Smooth muscle cell (in vitro differentiated cells): ENCODE data around the gene TMEM161A. TPM values are rescaled to one million over a fixed set of nuclear protein-coding genes. Genes with fewer than 3 reads are reported as not detected.

ENCODE experiments used
- DNase-seq: peaks from one replicate; lab custom pipeline; 2025; ENCODE audit not compliant: unreplicated experiment; lab: John Stamatoyannopoulos, UW
- H2AFZ ChIP-seq: fragments of 200-600 bp; sonication (generic); 2 replicates; pipeline ENCODE4 v1.6.0; 2016; ENCODE audit warnings: antibody characterized with exemption, low read depth, mild to moderate bottlenecking
- H3F3A ChIP-seq: fragments of 200-600 bp; sonication (generic); 2 replicates; pipeline ENCODE4 v1.6.0; 2017; ENCODE audit warnings: antibody characterized with exemption, low read depth
- H3K27ac ChIP-seq: fragments of 200-600 bp; sonication (generic); 2 replicates; pipeline ENCODE4 v1.5.1; 2016; ENCODE audit warnings: low read depth, mild to moderate bottlenecking
- H3K27me3 ChIP-seq: fragments of 200-600 bp; sonication (generic); 2 replicates; pipeline ENCODE4 v1.6.1; 2016; ENCODE audit warnings: low read depth, mild to moderate bottlenecking
- H3K36me3 ChIP-seq: fragments of 200-600 bp; sonication (generic); 2 replicates; pipeline ENCODE4 v1.5.1; 2016; ENCODE audit warnings: low read depth
- H3K4me1 ChIP-seq: fragments of 200-600 bp; sonication (generic); 2 replicates; pipeline ENCODE4 v1.5.1; 2016; ENCODE audit warnings: low read depth
- H3K4me2 ChIP-seq: fragments of 200-600 bp; sonication (generic); 2 replicates; pipeline ENCODE4 v1.6.0; 2016; ENCODE audit warnings: mild to moderate bottlenecking
- H3K4me3 ChIP-seq: fragments of 200-600 bp; sonication (generic); 2 replicates; pipeline ENCODE4 v1.5.1; 2016; ENCODE audit warnings: mild to moderate bottlenecking
- H3K79me2 ChIP-seq: fragments of 200-600 bp; sonication (generic); 2 replicates; pipeline ENCODE4 v1.6.0; 2016; ENCODE audit warnings: low read depth, mild to moderate bottlenecking
- H3K9ac ChIP-seq: fragments of 200-600 bp; sonication (generic); 2 replicates; pipeline ENCODE4 v1.6.0; 2016; ENCODE audit warnings: low read depth
- H3K9me3 ChIP-seq: fragments of 200-600 bp; sonication (generic); replicated peaks from 2 replicates; pipeline ENCODE4 v1.5.1; 2016; ENCODE audit warnings: low read depth
- H4K20me1 ChIP-seq: fragments of 200-600 bp; sonication (generic); 2 replicates; pipeline ENCODE4 v1.6.0; 2016; ENCODE audit warnings: low read depth
- WGBS: methylation state at CpG from one replicate; pipeline ENCODE4 v1.1.7; 2016; ENCODE audit warnings: low lambda C conversion rate; 5-methylcytosine and 5-hydroxymethylcytosine counted together
- polyA plus RNA-seq: library from polyadenylated mRNA; unstranded; fragments of >200 nt; fragmentation: Nextera tagmentation; extraction: Ambion mirVana; gene quantifications from 2 replicates; pipeline ENCODE4 v1.2.1, GENCODE V29; 2016
- total RNA-seq: library from RNA; depleted of rRNA; stranded (reverse); fragments of >200 nt; gene quantifications from 2 replicates; pipeline ENCODE4 v1.2.3, GENCODE V29; 2014
- TF ChIP-seq, protein P1 (sequence below): fragments of 200-600 bp; sonication (generic); IDR thresholded peaks from 2 replicates; pipeline ENCODE4 v1.5.1; 2017; ENCODE audit warnings: borderline replicate concordance, mild to moderate bottlenecking, antibody characterized with exemption; ENCODE audit not compliant: insufficient read depth, poor library complexity, severe bottlenecking

TMEM161A gene
- total and polyA plus RNA-seq, 2 experiments from 2014 or later, result 30.3 to 47.8 TPM

DNA sequence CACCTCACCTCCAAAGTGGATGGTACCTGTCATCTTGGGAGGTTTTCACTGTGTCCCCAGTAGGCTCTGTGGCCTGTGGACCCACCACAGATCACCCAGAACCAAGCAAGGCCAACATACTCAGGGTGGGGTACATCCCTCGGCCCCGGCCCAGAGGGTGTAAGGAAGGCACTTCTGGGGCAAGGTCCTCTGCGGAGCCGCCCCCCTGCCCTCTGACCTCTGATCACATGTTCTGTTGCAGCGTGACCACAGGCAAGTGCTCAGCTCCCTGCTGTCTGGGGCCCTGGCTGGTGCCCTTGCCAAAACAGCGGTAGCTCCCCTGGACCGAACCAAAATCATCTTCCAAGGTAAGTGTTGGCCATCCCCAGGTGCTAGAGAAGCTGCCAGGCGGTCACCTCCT is 36.7 kb downstream of the TMEM161A start:
- 93% methylated on average over 8 of the region's 8 CpGs for WGBS
- Histone ChIP-seq H3K9ac (no peak overlapping the region), H2AFZ (no peak overlapping the region)

DNA sequence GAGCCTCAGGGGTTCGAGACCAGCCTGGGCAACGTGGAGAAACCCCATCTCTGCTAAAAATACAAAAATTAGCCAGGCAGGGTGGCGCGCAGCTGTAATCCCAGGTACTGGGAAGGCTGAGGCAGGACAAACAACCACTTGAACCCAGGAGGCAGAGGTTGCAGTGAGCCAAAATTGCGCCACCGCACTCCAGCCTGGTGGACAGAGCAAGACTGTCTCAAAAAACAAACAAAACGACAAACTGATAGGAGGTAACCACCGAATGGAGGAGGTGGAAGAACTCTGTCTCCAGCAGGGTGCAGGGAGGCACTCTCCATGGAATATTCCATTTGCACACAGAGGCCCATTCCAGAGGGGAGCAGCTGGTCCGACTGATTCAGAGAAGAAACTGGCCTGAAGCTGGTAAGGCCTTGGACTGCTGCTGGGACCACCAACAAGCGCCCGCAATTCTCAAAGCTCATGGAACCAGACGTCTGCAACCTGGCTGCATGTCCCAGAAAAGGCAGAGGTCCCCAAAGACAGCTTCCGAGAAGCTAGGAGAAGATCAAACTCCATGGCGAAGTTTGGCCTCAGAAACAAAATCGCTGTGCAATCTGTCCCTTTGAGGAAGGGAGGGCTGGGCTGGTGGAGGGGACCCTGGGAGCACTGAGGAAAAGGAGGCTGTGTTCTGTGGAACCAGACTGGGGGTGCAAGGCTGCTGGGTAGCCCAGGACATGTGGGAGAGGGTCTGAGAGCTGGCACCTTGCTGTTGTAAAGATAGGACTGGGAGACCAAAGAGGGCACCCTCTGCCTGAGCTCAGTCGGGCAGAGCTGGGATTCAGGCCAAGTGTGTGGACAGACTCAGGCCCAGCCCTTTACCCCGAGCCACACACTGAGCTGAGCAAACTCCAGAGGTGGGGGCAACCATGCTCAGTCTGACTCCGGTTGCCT is 39.3 kb downstream of the TMEM161A start:
- Histone ChIP-seq H3K9me3 (no peaks in the 10 kb centered on the region), H3K27ac (no peak overlapping the region), H3F3A (no peaks in the 10 kb centered on the region), H3K79me2 (no peaks in the 10 kb centered on the region), H3K9ac (no peak overlapping the region), H3K4me3 (no peak overlapping the region), H3K27me3 (no peaks in the 10 kb centered on the region), H3K36me3 (no peaks in the 10 kb centered on the region), H4K20me1 (peaks cover 10% of the 10 kb centered on the region), H3K4me2 (no peak overlapping the region), H2AFZ (no peak overlapping the region), H3K4me1 (no peaks in the 10 kb centered on the region)
- 91% methylated on average over 17 of the region's 18 CpGs for WGBS
- DNase-seq, result no peak
- TF ChIP-seq, protein P1, sequence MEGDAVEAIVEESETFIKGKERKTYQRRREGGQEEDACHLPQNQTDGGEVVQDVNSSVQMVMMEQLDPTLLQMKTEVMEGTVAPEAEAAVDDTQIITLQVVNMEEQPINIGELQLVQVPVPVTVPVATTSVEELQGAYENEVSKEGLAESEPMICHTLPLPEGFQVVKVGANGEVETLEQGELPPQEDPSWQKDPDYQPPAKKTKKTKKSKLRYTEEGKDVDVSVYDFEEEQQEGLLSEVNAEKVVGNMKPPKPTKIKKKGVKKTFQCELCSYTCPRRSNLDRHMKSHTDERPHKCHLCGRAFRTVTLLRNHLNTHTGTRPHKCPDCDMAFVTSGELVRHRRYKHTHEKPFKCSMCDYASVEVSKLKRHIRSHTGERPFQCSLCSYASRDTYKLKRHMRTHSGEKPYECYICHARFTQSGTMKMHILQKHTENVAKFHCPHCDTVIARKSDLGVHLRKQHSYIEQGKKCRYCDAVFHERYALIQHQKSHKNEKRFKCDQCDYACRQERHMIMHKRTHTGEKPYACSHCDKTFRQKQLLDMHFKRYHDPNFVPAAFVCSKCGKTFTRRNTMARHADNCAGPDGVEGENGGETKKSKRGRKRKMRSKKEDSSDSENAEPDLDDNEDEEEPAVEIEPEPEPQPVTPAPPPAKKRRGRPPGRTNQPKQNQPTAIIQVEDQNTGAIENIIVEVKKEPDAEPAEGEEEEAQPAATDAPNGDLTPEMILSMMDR, result no peak

More for the DNA sequence above, 36.7 kb downstream of the TMEM161A start:
- H4K20me1 ChIP-seq, result no peaks in the 10 kb centered on the region
- H3K27me3 ChIP-seq, result no peaks in the 10 kb centered on the region
- no peak overlapping the region for H3K4me3 ChIP-seq
- no peak overlapping the region for H3K4me2 ChIP-seq
- H3K4me1 ChIP-seq, result peaks cover 5% of the 10 kb centered on the region
- TF ChIP-seq, protein P1, result no peak
- no peak for DNase-seq
- no peaks in the 10 kb centered on the region for H3K79me2 ChIP-seq
- no peaks in the 10 kb centered on the region for H3F3A ChIP-seq
- H3K36me3 ChIP-seq, result no peaks in the 10 kb centered on the region
- H3K27ac ChIP-seq, result no peak overlapping the region
- no peaks in the 10 kb centered on the region for H3K9me3 ChIP-seq

DNA sequence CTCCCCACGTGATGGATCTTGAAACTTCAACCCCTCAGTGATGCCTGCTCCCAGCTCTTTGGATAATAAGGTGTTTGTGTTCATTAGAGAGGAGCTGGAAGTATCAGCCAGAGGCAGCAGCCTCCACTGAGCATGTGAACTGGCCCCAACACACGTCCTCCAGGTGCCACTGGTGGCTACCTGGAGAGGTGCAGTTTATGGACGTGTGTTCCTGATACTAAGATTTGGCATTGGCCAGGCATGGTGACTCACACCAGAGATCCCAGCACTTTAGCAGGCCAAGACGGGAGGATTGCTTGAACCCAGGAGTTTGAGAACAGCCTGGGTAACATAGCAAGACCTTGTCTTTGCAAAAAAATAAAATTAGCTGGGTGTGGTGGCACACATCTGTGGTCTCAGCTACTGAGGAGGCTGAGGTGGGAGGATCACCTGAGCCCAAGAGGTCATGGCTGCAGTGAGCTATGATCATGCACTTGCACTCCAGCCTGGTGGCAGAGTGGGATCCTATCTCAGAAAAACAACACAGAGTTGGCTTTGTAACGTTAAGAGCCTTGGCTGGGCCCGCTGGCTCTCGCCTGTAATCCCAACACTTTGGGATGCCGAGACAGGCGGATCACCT is 40.1 kb downstream of the TMEM161A start:
- Histone ChIP-seq H3K27ac (no peak overlapping the region), H3K27me3 (no peaks in the 10 kb centered on the region), H3F3A (no peaks in the 10 kb centered on the region), H3K4me3 (no peak overlapping the region), H3K36me3 (no peaks in the 10 kb centered on the region), H3K4me1 (no peaks in the 10 kb centered on the region), H4K20me1 (peaks cover 13% of the 10 kb centered on the region), H3K9me3 (no peaks in the 10 kb centered on the region), H2AFZ (no peak overlapping the region), H3K79me2 (no peaks in the 10 kb centered on the region), H3K9ac (no peak overlapping the region), H3K4me2 (no peak overlapping the region)
- DNase-seq, result no peak
- 90% methylated on average over 9 of the region's 9 CpGs for whole genome bisulfite sequencing
- TF ChIP-seq, protein P1, result no peak
